Common myeloid progenitor, CD34-positive (primary cell): Measurements from ENCODE around the gene USH2A.

Source experiments
- CTCF ChIA-PET: fragments of 350-600 bp; sonication (Branson Sonifier 250); formaldehyde crosslinking; loops from one replicate; lab custom pipeline; 2021; ENCODE audit warnings: antibody characterized with exemption; lab: Charles Lee
- POLR2A ChIA-PET: fragments of 350-600 bp; sonication (Branson Sonifier 250); formaldehyde crosslinking; loops from one replicate; lab custom pipeline; 2021; ENCODE audit warnings: antibody characterized with exemption; lab: Charles Lee
- DNase-seq, 3 donors: peaks; one replicate each; pipeline versions ENCODE4 v3.0.0 to v3.0.0-alpha.2; 2013
- H3K27ac ChIP-seq, 2 experiments: 1 replicate in 1 of 2; 2 replicates in 1 of 2; pipeline ENCODE4 v1.7.0; 2013; ENCODE audit warnings: inconsistent platforms in 2 of 2, low read length in 2 of 2, mild to moderate bottlenecking in 2 of 2, low read depth in 1 of 2, moderate library complexity in 1 of 2; ENCODE audit not compliant: severe bottlenecking in 2 of 2, insufficient read depth in 1 of 2, poor library complexity in 1 of 2
- H3K27me3 ChIP-seq, 5 experiments: replicated peaks in 2 of 5; 1 replicate in 3 of 5; 2 replicates in 2 of 5; pipeline versions ENCODE4 v1.6.1 to v1.7.0; 2013; ENCODE audit warnings: low read length in 4 of 5, mild to moderate bottlenecking in 2 of 5, moderate library complexity in 2 of 5, inconsistent platforms in 1 of 5; ENCODE audit not compliant: insufficient read depth in 5 of 5, control insufficient read depth in 4 of 5
- H3K36me3 ChIP-seq, 4 experiments: 1 replicate in 2 of 4; 2 replicates in 2 of 4; pipeline versions ENCODE4 v1.6.1 to v1.7.0; 2013; ENCODE audit warnings: low read length in 3 of 4, control low read depth in 1 of 4, mild to moderate bottlenecking in 1 of 4; ENCODE audit not compliant: control insufficient read depth in 4 of 4, insufficient read depth in 4 of 4
- H3K4me1 ChIP-seq, 4 experiments: 1 replicate in 3 of 4; 2 replicates in 1 of 4; pipeline versions ENCODE4 v1.6.1 to v1.7.1; 2013; ENCODE audit warnings: low read length in 3 of 4, mild to moderate bottlenecking in 3 of 4, control low read depth in 1 of 4, inconsistent platforms in 1 of 4, moderate library complexity in 1 of 4; ENCODE audit not compliant: control insufficient read depth in 4 of 4, insufficient read depth in 4 of 4; ENCODE audit errors: control extremely low read depth in 1 of 4
- H3K4me3 ChIP-seq, 7 experiments: 1 replicate in 4 of 7; 2 replicates in 3 of 7; pipeline versions ENCODE4 v1.5.1 to v1.7.0; 2013; ENCODE audit warnings: mild to moderate bottlenecking in 7 of 7, low read length in 6 of 7, moderate library complexity in 6 of 7, inconsistent platforms in 2 of 7, low read depth in 2 of 7, control low read depth in 1 of 7; ENCODE audit not compliant: insufficient read depth in 4 of 7, control insufficient read depth in 1 of 7; ENCODE audit errors: extremely low read depth in 1 of 7
- H3K9me3 ChIP-seq, 5 experiments: 1 replicate in 4 of 5; 2 replicates in 1 of 5; pipeline versions ENCODE4 v1.6.1 to v1.7.1; 2013; ENCODE audit warnings: low read length in 4 of 5, mild to moderate bottlenecking in 2 of 5, inconsistent platforms in 1 of 5, low read depth in 1 of 5, moderate library complexity in 1 of 5; ENCODE audit not compliant: control insufficient read depth in 4 of 5, insufficient read depth in 2 of 5; ENCODE audit errors: control extremely low read depth in 1 of 5
- WGBS: methylation state at CpG from one replicate; pipeline ENCODE4 v1.1.5; 2013; ENCODE audit not compliant: insufficient coverage; 5-methylcytosine and 5-hydroxymethylcytosine counted together

USH2A gene

GRCh38 chr1:215794156-215794555, 629.1 kb downstream of the USH2A start:
- H3K27me3 ChIP-seq: peaks cover 0 to 2% (median 0%) of the 10 kb centered on the region in 5 experiments
- WGBS: 80% methylated on average over 2 of the region's 6 CpGs
- POLR2A ChIA-PET: no interaction called here
- CTCF ChIA-PET: no interaction called here
- no peak for DNase-seq
- no peaks in the 10 kb centered on the region for H3K4me1 ChIP-seq
- H3K36me3 ChIP-seq: no peaks in the 10 kb centered on the region
- no peak overlapping the region for H3K4me3 ChIP-seq
- H3K9me3 ChIP-seq: no peaks in the 10 kb centered on the region
- no peak overlapping the region for H3K27ac ChIP-seq

- Histone ChIP-seq H3K36me3 (no peaks in the 10 kb centered on the region), H3K4me1 (no peaks in the 10 kb centered on the region), H3K4me3 (no peak overlapping the region), H3K27me3 (peaks cover 0 to 2% (median 0%) of the 10 kb centered on the region in 5 experiments), H3K9me3 (no peaks in the 10 kb centered on the region), H3K27ac (no peak overlapping the region)
- ChIA-PET POLR2A (no interaction called here), CTCF (no interaction called here)
- peak; percentile 0 to 8 (median 1) for DNase-seq
These were observed 630.1 kb downstream of the USH2A start for GRCh38 chr1:215793180-215793579.

DNA sequence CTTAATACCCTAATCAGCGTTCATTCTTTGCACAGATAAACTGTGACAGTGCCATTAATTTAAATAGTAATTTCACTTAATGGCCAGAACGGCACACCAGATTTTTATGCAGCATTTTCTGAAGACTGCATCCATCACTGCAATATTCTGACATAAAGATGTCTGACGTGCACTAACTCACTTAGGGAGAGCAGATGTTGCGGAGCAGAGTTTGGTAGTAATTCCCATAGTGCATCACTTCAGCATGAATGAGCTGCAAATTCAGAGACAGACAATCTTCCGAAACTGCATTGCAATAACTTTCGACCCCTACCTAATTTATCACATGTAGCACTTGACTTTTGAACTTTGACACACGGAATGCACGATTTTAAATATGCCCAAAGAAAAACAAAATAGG, 630.8 kb downstream of the USH2A start:
- ChIA-PET POLR2A (no interaction called here), CTCF (no interaction called here)
- 96% methylated on average over 5 of the region's 8 CpGs for WGBS
- no peak for DNase-seq
- no peak overlapping the region for H3K27ac ChIP-seq
- H3K27me3 ChIP-seq: peaks cover 0 to 2% (median 0%) of the 10 kb centered on the region in 5 experiments
- H3K9me3 ChIP-seq: no peaks in the 10 kb centered on the region
- no peak overlapping the region for H3K4me3 ChIP-seq
- no peaks in the 10 kb centered on the region for H3K4me1 ChIP-seq
- no peaks in the 10 kb centered on the region for H3K36me3 ChIP-seq

DNA sequence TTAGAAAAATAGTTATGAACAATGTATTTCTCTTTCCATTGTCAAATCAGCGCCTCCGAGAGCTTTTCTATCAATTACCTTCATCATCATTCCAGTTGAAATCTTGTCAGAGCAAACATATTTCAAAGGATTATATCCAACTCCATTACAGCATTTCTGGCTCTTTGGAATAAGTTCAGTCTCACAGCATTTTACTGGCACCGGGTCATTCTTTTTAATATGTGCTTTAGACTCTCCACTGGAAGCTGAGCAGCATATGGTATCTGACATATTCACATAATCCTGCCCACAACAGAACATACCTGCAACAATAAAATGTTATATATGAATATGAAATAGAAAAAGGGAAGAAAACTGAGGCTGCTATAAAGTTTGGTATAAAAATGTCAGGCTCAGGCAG, 633.3 kb downstream of the USH2A start:
- POLR2A ChIA-PET: no interaction called here
- DNase-seq: no peak
- no peaks in the 10 kb centered on the region for H3K27me3 ChIP-seq
- CTCF ChIA-PET: no interaction called here
- H3K4me3 ChIP-seq: no peak overlapping the region
- WGBS: 95% methylated on average over 2 of the region's 3 CpGs
- no peaks in the 10 kb centered on the region for H3K4me1 ChIP-seq
- no peaks in the 10 kb centered on the region for H3K9me3 ChIP-seq
- no peaks in the 10 kb centered on the region for H3K36me3 ChIP-seq
- no peak overlapping the region for H3K27ac ChIP-seq

DNA sequence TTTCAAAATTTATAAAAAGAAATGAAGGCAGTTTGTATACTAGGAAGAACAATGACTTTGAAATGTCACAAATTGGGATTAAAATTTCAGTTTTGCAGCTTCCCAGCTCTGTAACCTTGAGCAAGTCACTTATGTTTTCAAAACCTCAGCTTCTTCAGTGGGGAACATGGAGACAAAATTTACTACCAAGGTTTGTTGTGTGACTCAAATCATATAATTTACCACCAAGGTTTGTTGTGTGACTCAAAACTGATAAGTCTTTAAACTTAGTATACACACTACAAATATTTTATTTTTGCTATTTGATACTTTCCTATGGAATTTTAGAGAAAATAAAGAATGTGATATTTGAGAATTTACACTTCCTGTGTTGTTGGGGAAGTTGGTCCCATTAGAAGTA, 636.3 kb downstream of the USH2A start:
- POLR2A ChIA-PET: no interaction called here
- Histone ChIP-seq H3K27ac (no peak overlapping the region), H3K4me1 (no peaks in the 10 kb centered on the region), H3K4me3 (no peak overlapping the region), H3K36me3 (no peaks in the 10 kb centered on the region), H3K27me3 (no peaks in the 10 kb centered on the region), H3K9me3 (no peaks in the 10 kb centered on the region)
- no peak for DNase-seq
- CTCF ChIA-PET: no interaction called here

GRCh38 chr1:215780641-215781040, 642.6 kb downstream of the USH2A start:
- Histone ChIP-seq H3K36me3 (no peaks in the 10 kb centered on the region), H3K4me3 (no peak overlapping the region), H3K4me1 (no peaks in the 10 kb centered on the region), H3K27ac (no peak overlapping the region), H3K9me3 (no peaks in the 10 kb centered on the region), H3K27me3 (no peaks in the 10 kb centered on the region)
- CTCF ChIA-PET: no interaction called here
- no peak for DNase-seq
- POLR2A ChIA-PET: no interaction called here

- CTCF ChIA-PET: no interaction called here
- H3K4me1 ChIP-seq: no peaks in the 10 kb centered on the region
- no peak overlapping the region for H3K27ac ChIP-seq
- POLR2A ChIA-PET: no interaction called here
- 100% methylated on average over 1 of the region's 2 CpGs for WGBS
- H3K9me3 ChIP-seq: no peaks in the 10 kb centered on the region
- H3K27me3 ChIP-seq: no peaks in the 10 kb centered on the region
- no peak for DNase-seq
- no peak overlapping the region for H3K4me3 ChIP-seq
- no peaks in the 10 kb centered on the region for H3K36me3 ChIP-seq
These were observed 643.1 kb downstream of the USH2A start for GRCh38 chr1:215780139-215780538.

DNA sequence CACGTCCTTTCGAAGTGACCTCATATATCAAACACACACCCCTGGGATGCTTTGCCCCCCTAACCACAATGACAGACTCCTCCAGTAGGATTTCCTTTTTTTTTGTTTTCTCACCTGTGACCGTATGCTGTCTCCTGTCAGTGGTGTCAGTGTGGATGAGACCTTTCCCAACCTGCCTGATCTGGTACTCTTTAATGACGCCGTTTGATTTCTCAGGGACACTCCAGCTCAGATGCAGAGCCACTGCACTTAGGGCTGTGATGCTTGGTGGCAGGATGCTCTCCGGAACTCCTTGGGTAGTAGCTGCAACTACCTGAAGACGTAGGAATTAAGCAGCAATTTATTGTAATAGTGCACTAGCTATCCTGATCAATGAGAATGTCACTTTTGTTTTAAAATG, 643.5 kb downstream of the USH2A start:
- H3K9me3 ChIP-seq: no peaks in the 10 kb centered on the region
- H3K4me3 ChIP-seq: no peak overlapping the region
- no peak for DNase-seq
- ChIA-PET CTCF (no interaction called here), POLR2A (no interaction called here)
- no peaks in the 10 kb centered on the region for H3K27me3 ChIP-seq
- no peak overlapping the region for H3K27ac ChIP-seq
- WGBS: 93% methylated on average over 4 of the region's 7 CpGs
- no peaks in the 10 kb centered on the region for H3K36me3 ChIP-seq
- H3K4me1 ChIP-seq: no peaks in the 10 kb centered on the region
